NCI-H1092 treated with DMSO at 0.1 percent for 48 hours (cell line): ENCODE results near the gene TLCD1.
A peak's percentile ranks its signal among the peaks of the same experiment; 100 is the strongest.
"Not testable (repeated sequence)": the region's sequence is repeated elsewhere in the genome, so short reads cannot be mapped to it uniquely, and the experiment has no call there.

Experiments
- DNase-seq: peaks from one replicate; lab custom pipeline; 2025; lab: John Stamatoyannopoulos, UW

The TLCD1 gene

DNA sequence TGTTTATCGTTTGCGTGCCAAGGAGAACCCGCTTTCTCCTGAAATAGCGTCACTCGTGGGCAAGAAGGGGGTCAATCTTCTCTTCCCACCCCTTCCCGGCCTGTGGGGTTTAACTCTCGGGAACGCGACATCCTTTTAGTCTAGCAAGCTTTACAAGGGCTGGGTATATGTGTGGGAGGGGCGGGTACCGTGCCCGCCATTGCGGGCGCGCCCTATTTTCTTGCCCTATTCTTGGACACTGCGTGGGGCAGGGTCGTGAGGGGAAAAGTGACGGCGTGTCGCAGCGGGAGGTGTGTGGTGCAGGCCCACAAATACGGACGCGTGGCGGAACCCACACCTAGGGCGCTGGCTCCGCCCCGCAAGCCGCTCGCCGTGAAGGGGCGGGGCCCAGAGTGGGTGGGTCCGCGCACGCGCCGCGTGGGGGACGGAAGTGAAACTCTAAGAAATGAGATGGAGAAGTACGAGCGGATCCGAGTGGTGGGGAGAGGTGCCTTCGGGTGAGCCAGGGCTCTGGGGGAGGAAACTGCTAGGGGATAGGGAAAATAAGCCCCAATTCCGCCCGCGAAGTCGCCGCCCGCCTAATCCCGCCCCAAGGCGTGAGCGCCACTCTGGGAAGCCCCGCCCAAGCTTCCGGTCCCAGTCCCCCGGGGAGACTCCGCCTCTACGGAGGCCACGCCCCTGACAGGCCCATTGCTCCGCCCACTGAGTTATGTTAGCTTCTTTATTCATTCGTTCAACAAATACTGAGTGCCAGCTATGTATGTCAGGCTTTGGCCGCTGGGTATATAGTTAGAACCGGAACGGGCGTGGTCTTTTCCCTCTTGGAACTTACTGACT is 2.5 kb upstream of the TLCD1 start, which contains the start of gene NEK8:
TSS of gene NEK8 (plus strand) at position 425 of the 837 bp plus-strand sequence. CDS start at position 451, 26 bp downstream.
- DNase-seq: peak; percentile 87

DNA sequence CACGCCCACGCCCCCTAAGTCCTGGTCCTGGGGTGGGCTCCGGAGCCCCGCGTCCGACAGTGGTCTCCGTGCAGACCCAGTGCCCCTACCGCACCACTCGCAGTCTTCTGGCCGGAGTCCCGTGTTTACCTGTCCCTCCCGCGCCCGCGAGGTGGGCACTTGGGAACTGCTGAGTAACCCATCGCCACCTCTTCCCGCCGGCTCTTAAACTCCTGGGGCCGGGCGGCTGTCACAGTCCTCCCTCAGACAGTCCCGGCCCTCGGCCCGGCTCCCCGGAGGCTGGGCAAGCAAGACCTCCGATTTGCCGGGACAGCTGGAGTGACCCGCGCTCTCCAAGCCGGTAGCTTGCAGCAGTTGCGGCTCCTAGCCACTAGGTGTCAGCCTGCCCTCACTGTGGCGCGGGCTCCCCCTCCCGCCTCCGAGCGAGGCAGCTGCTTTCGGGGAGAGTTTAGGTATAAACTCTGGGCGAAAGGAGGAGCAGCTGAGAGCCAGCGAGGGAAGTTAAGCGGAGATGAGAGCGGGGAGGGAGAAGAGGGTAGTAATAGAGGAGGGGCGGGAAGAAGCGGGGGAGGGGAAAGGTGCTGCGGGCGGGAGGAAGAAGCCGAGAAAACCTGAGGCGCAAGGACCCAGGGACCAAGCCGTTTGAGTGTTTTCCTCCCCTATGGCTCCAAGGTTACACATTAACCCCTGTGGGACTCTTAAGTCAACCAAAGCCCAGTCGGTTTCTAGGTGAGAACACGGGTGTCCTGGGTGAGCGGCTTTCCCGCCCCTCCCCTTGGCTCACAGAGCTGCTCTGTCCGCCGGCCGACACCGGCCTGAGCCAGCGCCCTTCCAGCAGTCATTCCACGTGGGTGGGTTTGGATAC is 826 bp upstream of the TLCD1 start:
- DNase-seq: peak; percentile 89

DNA sequence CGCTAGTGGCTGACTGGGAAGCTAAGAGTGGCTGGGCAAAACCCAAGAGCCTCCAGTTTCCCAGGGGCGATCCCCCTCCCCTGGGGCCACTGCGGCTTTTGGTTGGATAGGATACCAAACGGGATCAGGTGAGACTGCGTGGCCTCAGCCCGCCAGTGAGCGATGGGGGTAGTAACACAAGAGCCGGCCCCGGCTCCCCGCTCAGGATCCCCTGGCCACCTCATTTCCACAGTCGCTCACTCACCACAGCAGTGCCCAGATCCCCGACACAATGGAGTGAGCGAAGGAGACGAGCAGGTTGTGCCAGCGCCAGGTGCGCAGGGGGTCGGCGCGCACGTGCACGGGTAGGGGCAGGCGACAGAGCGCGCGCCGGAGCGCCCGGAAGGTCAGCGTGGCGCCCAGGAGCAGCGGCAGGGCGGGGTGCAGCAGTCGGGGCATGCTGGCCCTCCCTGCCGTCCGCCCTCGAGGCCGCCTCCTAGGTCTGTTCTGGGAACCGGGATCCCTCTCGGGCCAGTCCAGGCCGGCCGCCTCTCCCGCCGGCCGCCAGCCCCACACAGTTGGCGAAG is 290 bp downstream of the TLCD1 start:
- DNase-seq: peak; percentile 78

GRCh38 chr17:28725166-28725659 is 820 bp downstream of the TLCD1 start:
- DNase-seq: no peak

GRCh38 chr17:28724500-28725165 is 1.4 kb downstream of the TLCD1 start:
- DNase-seq: peak; percentile 19

GRCh38 chr17:28723836-28724499 is 2.1 kb downstream of the TLCD1 start:
- not testable (repeated sequence) for DNase-seq

DNA sequence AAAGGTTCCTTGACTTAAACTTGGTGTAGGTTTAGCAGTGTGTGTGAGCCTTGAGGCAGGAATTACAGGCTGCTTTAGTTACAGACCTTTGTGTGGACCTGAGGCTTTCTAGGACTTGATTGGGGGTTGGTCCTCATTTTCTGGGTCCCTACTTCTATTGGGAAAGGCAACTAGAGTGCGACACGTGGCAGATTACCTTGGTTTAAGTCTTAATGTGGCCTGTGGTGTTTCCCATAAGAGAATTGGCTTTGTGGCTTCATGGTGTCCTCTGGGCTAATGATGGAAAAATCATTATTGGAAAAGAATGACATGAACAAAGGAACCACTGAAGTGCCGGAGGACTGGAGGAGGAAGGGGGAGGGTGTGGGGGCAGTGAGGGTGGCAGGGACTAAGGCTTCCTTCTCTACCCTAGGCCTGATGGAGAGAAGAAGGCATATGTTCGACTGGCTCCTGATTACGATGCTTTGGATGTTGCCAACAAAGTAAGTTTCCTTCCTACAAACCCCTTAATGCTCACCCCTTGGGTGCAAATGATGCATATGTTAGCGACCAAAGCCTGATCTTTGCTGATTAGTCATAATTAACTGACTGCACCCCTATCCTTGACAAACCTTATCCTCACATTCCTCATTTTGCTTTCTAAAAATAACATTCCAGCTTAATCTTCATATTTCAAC is 2.7 kb downstream of the TLCD1 start:
- DNase-seq: no peak

- DNase-seq: no peak
Observed at GRCh38 chr17:28722417-28723158, 3.4 kb downstream of the TLCD1 start.

GRCh38 chr17:28720997-28721329 is 5.1 kb downstream of the TLCD1 start:
- not testable (repeated sequence) for DNase-seq

DNA sequence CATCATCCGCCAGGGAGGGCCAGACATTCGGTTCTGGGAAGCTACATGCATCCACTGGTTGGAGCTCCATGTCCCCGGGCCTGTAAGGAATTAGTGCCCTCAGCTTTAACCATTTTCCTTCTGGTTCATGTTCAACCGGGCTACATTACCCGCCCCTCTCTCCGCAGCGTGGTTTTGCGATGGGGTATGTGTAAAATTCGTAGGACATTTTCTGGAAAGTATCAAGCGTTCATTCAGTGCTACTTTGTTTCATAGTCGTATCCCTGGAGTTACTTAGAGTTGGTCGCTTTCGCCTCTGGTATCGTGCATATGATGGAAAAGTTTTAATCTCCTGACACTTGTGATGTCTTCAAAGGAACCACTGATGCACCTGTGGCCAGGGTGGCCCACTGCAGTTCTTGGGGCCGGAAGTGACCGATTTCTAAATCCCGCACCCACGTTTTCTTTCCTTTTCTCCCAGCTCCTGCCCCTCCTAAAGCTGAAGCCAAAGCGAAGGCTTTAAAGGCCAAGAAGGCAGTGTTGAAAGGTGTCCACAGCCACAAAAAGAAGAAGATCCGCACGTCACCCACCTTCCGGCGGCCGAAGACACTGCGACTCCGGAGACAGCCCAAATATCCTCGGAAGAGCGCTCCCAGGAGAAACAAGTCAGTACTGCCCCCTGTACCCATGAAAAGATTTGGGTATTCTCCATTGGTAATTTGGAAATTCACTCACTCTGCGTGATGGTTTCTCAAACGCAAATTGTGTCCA is 5.6 kb downstream of the TLCD1 start:
- DNase-seq: no peak

DNA sequence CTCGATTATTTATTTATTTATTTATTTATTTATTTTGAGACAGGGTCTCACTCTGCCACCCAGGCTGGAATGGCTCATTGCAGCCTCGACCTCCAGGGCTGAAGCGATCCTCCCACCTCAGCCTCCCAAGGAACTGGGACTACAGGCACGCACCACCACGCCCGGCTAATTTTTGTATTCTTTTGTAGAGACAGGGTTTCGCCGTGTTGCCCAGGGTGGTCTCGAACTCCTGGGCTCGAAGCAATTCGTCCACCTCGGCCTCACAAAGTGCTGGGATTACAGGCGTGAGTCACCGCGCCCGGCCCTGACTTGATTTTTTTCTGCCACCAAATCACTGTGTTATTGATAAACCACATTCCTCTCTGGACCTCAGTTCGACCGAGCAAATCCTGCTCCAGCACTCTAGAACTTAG is 7.0 kb downstream of the TLCD1 start:
- DNase-seq: no peak

DNA sequence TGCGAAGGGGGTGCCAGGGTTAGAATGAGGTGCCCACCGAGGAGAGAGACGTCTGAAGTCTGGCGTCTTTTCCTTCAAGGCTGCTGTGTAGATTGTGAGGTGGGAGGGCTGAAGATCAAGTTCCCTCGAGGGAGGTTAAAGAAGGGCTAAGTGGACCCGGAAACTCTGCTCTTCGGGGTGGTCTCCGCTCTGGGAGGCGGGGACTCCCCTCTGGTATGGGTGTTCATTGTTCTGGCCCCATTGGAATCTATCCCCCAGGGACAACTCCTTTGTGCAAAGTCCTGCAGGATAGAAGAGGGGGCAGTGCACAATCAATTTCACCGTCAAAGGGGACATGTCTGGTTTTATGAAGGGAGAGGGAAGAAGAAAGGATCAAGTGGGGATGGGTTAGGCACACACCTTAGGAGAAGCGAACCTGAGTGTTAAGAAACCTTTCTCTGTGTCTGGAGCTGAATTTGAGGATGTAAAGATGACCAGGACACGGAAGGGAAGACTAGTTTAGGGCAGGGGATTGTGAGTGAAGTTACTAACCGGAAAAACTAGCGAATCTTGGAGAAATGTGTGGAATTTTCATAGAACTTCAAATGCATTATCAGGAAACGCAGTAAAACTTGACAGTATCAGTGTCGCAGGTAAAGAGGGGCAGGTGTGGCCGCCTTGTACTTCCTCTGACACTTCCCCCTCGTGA is 7.6 kb downstream of the TLCD1 start:
- no peak for DNase-seq

DNA sequence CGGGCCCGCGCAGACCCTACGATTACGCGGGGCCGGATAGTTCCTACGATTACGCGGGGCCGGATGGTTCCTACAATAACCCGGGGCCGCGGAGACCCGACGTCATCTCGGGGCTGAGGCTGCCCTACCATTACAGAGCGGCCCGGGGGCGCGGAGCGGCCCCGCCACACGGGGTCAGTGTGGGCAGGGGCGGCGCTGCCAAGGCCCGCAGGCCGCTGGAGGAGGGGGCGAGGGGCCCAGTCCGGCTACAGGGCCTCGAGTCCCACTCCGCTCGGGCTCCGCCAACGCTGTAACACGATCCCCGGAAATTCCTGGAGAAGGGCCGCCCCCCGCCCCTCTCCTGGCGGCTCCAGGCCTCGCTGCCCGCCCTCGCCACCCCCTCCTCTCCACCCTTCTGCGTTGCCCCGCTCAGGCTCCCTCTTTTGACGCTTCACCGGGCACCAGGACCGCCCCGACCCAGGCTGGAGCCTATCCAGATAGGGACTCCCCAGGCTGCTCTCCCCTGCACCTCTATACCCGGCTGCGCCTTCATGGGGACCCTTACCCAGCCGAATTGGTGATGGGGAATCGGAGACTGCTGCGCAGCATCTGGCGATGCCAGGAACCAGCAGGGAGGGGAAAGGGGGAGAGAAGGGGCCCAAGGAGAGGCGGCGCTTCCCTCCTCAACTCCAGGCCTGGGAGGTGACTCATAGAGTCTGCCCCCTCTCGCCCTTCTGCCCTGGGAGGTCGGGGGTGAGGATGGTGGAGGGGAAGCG is 8.3 kb downstream of the TLCD1 start, which contains the start of gene RAB34:
TSS of gene RAB34 (minus strand) at position 291 of the 755 bp plus-strand sequence. CDS start 602 bp downstream, outside the sequence.
- DNase-seq: no peak

DNA sequence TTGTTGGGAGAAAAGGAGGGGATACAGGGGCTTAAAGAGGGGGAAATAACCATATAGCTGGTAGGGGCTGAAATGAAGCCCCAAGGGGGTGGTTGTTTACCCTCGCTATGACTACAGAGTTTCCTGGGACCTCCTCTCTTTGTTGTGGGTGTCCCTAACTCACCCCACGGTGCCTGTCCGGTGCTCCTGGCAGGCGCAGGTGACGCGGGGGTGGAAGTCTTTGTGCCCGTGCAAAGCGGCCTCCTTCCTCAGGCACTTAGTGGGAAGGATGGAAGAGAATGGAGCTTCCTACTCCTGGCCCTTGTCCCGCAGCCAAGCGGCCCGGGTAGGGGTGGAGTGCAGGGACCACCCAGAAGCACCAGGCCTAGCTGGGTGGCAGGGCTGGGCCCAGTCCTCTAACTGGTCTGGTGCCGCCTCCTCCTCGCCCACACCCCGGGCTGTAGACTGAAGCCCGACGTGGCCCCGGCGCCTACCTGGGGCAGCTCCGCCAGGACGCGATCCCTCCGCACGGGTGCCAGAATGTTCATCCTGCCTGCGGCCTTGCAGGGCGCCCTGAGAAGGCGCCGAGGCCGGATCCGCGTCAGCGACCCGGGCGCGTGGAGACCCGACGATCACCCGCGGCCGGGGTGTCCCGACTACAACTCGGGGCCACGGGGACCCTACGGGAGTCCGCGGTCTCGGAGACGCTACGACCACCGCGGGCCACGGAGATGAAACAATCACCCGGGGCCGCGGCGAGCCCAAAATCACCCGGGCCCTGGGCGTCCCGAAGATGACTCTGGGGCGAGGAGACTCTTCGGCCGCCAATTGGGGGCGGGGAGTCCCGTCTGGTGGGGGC is 9.1 kb downstream of the TLCD1 start:
- no peak for DNase-seq

DNA sequence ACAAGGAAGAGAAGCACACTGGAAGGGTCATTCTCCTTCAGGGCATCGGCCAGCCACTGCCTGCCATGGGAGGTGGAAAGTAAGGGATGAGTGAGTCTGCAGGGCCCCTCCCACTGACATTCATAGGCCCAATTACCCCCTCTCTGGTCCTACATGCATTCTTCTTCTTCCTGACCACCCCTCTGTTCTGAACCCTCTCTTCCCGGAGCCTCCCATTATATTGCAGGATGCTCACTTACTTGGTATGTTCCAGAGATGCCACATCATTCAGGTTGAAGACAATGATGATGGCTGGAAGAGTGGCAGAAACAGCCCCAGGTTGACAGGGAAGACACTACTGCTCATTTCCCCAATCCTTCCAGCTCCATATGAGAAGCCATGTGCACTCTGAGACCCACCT is 10.8 kb downstream of the TLCD1 start:
- DNase-seq: no peak

DNA sequence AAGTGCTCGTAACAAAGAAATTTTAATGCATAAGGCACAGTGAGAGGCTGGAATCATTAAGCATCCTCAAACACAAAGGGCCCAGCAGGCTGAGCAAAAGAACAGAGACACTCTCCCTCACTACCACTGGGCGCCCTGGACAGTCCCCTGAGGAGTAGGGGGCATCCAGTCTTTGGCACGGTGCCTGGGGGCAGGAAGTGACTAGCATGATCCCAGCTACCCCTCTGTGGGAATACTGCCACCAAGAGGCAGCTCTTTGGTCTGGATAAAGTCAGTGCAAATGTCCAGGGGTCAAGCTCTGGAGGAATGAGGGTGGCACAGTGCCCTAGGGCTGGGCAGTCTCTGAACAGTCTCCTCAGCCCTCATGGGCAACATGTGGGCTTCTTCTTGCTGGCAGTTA is 11.8 kb downstream of the TLCD1 start:
- DNase-seq: no peak
